COLO829 (cell line): ENCODE results near the gene GPRIN2.
"Not testable (repeated sequence)": the region's sequence is repeated elsewhere in the genome, so short reads cannot be mapped to it uniquely, and the experiment has no call there.

ENCODE experiments used
- DNase-seq: peaks from one replicate; pipeline ENCODE4 v3.0.0; 2012; ENCODE audit warnings: low spot score

GPRIN2 gene

DNA sequence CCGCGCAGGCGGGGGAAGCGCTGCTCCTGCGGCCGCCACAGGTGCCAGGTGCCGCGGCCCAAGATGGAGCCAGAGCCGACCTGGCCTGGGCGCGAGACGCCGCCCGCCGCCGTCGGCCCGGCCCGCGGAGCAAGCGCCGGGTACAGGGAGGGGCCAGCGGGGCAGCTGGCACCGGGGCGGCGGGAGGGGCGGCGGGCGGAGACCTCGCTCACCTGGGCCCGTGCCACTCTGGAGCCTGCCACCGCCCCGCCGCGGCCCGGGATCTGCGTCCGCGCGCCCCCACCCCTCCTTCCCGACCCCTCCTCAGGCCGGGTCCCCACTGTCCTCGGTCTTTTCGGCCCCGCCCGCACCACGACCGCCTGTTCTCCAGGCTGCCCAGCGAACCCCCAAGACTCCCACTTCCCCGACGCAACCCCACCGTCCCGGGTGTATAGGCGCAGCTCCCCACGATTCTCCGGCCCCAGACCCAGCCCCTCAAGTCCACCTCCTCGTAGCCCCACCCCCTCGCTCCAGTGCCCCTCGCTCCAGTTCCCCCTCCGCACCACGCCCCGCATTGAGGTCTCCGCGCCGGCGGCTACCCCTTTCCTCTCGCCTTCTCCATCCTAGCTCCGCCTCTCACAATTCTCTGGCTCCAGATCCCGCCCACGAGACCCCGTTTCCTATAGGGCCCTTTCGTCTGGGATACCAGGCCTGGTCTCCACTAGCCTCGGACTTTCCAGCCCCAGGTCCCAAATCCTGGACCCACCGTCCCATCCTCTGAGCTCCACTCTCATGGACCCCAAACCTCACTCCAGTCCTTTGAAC is at the start of gene GPRIN2:
TSS of gene GPRIN2 (minus strand) at position 144 of the 804 bp plus-strand sequence. CDS start 5,922 bp downstream, outside the sequence.
- DNase-seq, result no peak

DNA sequence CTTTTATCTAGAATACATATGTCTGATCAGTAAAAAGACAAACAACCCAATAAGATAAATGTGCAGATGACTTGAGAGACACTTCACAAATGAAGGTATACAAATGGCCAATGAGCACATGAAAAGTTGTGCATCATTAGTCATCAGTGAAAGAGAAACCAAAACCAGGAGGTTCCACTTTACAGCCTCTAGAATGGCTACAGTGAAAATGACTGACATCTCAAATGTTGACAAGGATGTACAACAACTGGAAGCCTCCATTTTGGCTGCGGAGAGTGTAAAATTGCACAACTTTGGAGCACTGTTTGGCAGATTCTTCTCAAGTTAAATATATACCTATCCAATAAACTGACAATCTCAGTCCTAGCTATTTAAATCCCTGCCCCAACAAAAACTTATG is 44.1 kb upstream of the GPRIN2 start:
- not testable (repeated sequence) for DNase-seq

DNA sequence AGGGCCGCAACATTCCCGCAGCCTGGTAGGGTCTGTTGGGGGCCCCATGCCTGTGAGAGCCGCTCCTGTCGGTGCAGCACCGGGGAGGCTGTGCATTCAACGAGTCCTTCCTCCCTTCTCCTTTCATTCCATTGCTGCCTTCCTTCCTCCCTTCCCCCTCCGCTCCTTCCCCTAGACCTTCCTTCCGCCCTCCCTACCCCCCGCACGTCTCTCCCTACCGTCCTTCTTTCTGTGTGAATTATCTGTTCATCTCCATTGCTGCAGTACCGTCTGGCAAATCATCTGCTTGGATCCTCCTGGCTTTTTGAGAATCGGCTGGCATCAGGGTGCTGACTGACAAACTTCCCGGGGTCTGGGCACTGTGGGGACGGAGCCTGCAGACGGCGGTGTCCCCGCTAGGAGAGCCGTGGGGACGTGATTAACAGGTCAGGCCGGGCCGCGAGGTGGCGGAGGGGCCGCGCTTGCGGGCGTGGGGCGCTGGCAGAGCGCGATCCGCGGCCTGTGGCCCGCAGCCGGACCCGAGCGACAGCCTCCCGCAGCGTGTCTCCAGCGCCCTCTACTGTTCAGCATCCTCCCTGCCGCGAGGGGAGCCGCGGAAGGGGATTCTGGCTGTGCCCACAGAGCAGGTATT is 41.3 kb upstream of the GPRIN2 start:
- DNase-seq, result not testable (repeated sequence)

DNA sequence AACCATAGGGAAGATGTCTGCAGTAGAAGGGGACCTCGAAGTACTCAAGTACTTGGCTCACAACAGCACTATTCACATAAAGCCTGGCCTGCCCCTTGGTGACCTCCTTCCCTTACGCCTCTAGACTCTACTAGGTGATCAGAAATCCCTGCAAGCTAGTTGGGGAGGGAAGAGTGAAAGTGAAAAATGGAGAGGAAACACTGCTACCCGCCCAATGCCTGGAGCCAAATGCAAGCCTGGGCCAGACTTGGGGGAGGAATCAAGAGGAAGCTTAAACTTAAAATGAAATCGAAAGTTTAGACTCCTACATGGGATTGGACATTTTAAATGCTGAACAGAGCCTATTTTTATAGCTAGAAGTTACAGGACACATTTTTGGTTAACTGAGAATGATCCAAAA is 40.1 kb upstream of the GPRIN2 start:
- DNase-seq, result not testable (repeated sequence)

DNA sequence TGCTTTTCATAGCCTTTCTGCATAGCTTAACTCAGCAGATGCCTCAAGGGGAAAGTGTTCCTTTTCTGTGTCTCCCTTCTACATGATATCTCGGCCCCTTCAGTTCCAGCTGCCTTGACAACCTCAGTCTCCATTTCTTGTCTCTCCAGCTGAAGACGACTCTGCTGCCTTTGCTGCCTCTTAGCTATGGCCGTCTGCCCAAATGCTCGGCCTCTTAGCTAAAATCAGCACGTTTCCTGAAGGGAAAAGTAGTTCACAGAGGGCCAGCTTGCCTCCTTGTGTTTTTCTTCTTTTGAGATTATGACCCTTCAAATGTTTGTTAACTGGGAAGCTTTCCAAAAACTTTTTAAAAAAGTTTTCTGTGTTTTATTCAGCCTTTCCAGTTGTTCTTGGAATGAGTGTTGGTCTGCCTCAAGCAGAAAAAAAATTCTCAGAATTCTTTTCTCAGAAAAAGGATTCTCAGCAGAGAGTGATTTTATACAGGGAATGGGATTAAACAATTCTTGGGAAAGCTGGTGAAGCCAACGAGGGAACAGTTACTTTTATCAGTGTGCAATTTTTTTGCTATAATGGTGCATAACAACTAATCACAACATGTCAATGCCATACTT is 38.1 kb upstream of the GPRIN2 start:
- not testable (repeated sequence) for DNase-seq

DNA sequence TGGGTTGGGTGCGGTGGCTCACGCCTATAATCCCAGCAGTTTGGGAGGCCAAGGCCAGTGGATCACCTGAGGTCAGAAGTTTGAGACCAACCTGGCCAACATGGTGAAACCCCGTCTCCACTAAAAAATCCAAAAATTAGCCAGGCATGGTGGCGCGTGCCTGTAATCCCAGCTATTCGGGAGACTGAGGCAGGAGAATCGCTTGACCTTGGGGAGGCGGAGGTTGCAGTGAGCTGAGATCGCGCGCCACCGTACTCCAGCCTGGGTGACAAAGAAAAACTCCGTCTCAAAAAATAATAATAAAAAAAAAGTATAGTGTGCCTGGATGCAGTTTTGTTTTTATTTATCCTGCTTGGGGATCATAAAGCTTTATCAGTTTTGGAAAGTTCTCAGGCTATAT is 36.8 kb upstream of the GPRIN2 start:
- DNase-seq, result not testable (repeated sequence)

DNA sequence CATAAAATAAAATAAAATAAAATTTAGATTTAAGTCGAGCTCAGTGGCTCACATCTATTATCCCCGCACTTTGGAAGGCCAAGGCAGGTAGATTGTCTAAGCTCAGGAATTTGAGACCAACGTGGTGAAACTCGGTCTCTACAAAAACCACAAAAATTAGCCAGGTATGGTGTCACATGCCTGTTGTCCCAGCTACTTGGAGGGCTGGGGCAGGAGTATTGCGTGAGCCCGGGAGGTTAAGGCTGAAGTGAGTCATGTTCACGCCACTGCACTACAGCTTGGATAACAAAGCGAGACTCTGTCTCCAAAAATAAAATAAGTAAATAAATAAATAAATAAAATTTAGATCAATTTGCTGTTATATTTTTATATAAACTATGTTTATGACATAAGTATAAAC is 34.6 kb upstream of the GPRIN2 start:
- DNase-seq, result not testable (repeated sequence)

DNA sequence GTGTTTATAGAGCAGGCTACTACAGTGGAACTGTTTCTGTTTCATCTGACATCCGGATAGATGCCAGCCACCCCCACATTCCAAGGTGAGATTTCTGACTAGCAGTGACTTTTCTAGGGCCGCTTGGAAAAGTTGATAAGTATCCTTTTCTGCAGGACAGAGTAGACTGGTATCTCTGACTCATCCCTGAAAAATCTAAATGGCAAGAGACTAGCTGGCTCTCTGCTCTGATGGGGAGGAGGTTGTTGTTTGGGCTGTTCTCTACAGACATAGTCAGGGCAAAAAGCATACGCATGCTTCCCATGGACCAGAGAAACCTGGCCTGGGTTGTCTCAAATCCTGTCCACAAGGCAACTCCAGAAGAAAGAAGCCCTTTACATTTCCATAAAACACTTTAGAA is 33.1 kb upstream of the GPRIN2 start:
- not testable (repeated sequence) for DNase-seq

DNA sequence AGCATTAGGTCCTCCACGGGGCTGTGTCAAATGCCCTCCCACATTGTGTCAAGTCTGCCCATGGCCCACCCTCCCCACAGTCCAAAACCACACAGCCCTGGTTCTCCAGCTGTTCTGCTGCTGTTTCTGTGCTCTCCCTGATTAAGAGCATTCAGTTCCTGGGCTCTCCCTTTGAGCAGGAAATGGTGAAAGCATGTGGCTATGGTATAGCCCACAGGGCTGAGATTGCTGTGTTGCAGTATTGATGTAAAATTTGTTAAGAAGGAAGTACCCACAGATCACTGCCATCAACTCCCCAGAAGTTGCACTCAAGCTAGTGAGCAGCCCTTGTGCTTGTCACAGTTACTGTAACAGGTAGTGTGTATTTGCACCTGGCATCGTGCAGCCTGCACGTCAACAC is 31.8 kb upstream of the GPRIN2 start:
- DNase-seq, result not testable (repeated sequence)

DNA sequence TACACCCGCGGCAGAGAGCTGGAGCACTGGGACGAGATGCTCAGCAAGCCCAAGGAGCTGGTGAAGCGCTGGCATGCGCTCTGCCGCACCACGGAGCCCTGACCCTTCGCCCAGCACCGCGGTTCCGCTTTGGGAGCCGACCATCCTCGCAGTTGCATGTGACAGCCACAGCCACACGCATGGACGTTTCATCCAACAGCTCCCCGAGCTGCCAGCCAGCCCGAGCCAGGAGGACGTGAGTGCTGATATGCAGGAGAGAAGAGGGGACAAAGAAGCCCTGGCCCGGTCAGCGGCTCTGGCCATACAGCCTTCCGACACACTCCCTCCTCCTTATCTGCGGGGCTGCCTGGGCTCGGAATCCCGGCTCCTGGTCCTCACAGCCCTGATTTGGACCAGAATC is 31.1 kb upstream of the GPRIN2 start:
- not testable (repeated sequence) for DNase-seq

DNA sequence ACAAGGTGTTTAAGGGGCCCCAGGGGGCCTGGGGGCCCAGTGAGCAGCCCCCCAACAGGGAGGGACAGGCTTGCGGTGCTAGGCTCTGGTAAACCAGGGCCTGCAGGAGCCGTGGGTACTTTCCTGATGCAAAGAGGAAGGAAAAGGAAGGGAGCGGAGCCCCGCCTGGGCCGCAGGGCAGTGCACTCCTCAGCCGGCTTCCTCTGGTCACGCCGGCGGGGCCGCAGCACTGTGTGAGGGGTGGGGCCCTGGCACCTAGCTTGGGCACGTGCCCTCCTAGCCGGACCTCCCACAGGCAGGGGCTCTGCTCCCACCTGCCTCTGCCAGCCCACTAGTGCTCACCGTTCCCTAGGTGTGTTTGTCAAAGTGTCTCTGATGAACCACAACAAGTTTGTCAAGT is 28.8 kb upstream of the GPRIN2 start:
- not testable (repeated sequence) for DNase-seq

DNA sequence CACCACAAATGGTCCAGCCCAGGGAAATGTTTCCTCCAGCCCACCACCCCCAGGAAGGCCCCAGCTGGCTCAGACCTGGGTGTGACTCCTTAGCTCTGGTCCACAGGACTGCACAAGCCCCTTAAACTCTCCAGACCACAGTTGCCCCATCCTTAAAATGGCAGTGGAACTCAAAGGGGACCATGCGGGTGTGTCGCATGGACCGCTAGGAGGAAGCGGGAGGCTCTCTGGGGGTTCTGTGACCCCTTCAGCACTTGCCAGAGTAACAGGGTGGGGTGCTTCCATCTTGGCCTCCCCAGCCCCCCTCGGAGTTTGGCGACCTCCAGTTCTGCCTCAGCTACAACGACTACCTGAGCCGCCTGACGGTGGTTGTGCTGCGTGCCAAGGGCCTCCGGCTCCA is 27.7 kb upstream of the GPRIN2 start:
- not testable (repeated sequence) for DNase-seq

DNA sequence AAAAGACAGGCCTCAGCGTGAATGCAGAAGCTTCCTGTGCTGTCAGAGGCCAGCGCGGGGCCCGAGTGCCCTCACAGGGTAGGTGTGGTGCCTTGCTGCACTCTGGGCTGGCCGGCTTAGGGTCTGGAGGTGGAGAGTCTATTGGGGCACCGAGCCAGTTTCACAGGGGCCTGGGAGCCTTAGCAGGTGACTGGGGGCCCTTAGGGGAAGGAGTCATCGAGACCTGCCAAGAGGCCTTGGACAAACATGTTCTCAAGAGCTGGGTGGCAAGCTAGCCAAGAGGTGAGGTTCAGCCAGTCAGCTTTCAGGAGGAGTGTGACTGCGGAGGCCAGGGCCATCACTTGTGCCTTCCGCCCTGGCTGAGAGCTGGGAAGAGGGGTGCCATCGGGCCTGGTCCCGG is 26.1 kb upstream of the GPRIN2 start:
- DNase-seq, result not testable (repeated sequence)

DNA sequence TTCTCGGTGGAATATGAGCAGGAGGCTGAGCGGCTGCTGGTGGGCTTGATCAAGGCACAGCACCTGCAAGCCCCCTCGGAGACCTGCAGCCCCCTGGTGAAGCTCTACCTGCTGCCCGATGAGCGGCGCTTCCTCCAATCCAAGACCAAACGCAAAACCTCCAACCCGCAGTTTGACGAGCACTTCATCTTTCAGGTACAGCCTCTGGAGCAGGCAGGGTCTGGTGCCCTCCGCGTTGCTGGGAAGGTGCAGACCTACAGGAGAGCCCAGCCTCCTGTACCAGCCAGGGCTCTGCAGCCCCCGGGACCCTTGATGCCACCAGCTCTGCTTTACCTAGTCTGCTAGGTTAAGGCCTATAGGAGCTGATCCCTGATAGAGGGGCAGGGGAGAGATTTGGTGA is 25.5 kb upstream of the GPRIN2 start:
- DNase-seq, result not testable (repeated sequence)

DNA sequence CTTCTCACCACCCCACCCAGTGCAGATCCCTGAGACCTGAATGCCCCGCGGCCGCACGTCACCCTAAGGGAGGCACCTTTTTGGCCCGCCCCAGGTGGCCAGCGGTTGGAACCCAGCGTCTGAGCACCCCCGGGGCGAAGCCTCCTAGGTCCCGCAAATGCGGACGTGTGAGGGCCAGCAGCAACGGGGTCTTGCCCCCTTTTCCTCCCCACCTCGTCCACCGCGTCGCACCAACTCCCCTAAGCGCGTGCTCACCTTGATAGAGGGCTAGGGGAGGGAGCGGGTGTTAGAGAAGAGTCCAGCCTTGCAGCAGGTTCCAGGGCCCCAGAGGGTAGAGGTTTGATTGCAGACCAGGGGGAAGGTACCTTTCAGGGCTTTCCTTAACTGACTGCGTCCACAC is 22.9 kb upstream of the GPRIN2 start:
- DNase-seq, result not testable (repeated sequence)

DNA sequence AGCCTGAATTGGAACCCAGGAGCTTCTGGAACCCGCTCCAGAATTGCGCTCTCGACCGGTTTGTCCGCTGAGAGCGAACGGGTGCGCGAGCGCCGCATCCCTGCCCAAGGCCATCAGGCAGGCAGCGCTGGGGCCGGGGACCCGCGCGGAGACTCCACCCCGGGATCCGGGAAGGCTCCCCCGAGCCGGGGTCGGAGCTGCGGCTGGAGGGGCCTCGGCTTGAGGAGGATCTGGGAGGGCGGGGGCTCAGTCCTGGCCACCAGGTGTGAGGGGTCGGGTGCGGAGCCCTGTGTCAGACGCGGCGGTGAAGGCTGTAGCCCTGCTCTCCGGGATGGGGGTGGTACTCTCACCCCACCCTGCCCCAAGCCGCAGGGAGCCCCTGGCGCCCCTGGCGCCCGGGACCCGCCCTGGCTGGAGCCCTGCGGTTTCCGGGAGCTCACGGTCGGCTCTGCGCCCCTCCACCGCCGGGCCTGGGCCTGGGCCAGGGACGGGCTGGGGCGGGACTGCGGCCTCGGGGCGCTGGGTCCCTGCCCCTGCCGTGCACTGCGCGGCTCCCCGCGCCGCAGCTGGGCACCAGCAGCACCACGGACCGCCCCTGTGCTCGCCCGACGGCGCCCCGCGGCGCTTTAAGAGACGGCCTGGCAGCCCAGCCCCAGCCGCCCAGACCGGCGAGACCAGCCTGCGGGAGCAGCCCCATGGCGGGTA is 22.2 kb upstream of the GPRIN2 start, which contains the start of gene SYT15:
TSS of gene SYT15 (plus strand) at position 655 of the 705 bp plus-strand sequence. CDS start at position 696, 41 bp downstream.
- DNase-seq, result not testable (repeated sequence)

DNA sequence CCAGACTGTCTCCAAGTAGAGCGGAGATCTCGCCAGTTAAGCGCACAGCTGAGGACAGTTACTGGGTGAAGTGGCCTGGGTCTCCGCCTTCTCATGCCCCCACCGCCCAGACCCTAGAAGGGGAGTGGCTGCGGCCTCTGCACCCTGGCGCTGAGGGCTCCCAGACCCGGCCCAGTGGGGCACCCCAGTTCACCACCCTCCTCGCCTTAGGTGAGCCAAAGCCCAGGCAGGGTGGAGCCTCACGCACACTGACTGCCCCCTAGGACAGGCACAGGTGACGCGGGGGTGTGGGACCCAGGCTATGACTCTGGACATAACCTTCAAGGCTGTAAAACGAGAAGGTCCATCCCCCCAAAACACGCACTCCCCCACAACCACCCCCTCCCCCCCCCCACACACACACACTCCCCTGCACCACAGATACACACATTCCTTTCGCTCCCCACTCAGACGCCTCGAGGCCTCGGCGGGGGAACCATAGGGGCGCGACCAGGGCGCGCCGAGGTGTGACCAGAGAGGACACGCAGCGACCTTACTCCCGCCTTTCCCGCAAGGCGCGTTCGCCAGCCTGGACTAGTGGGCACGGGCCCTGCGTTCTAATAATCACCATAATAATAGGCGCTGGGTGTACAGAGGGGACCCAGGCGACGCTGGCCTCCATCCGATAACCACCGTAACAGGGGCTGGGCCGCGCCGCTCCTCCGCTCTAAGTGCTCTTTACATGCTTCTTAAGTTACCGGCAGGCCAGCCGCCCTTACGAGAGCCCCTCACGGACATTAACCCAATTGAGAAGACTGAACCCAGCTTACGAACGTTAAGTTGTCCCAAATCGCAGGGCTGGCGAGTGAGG is 21.4 kb upstream of the GPRIN2 start:
- not testable (repeated sequence) for DNase-seq

DNA sequence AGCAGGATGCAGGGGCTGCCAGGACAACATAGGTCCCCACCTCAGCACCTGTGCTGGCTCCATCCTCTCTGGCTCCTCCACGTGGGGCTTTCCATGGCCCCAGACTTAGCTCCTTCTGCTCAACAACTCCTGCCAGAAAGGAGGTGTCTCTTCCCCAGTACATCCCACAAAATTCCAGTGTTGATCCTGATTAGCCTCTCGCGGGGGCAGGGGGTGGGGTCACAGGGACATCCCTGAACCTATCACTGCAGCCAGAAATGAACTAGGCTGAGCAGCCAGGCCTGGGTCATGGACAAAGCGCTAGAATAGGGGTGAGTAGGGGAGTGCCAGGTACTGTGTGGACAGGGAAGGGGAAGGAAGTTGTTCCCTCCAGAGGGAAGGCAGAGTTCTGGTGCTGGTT is 17.4 kb upstream of the GPRIN2 start:
- DNase-seq, result not testable (repeated sequence)

DNA sequence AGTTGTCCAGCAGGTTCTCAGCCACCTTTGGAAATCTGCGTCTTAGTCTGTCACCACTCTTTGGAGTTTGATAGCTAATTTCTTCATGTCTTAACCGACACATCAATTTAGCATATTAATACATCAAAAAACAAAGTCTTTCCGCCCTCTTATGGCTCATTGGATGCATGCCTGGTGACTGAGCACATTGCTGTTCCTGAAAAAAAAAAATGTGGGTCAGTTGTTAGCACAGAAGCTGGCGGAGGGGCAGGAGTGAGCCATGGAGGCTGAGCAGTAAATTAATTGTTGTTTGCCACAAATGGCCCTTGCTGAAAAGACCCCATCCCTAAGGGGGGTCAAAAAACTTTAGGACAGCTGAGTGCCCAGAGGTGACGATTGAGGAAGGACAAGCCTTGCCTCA is 16.9 kb upstream of the GPRIN2 start:
- DNase-seq, result not testable (repeated sequence)

DNA sequence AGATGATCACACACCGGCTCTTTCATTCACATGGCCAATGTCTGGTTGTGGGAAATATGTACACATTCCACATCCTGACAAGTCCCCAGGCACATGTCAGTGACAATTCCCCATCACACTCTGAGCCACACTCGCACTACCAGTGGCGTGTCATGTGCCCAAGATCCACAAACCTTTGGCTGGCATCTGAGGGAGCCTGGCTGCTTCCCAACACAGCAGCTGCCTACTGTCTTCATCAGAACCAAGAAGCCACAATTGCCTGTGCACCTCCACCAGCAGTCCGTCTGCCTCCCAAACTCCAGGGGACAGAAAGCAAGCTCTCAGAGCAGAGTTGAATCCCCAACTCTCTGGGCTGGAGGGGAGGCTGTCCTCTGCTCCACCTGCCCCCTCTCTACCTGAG is 16.3 kb upstream of the GPRIN2 start:
- not testable (repeated sequence) for DNase-seq

DNA sequence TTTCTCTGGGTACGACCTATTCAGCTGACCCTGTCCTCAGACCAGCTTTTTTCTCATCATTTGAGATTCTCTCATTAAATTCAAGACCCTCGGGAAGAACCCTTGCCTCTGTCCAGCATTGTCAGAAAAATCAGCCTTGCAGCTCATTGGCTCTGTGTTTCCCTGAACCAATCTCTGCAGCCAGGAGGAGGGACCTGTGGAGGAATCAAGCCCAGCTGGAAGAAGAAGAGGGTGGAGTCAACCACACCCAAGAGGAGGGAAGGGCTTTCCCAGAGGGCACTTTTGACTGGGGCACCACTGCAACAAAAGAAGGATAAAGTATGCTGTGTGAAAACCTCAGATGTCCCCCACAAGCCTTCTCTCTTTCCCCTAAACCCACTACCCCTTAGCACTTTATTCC is 14.2 kb upstream of the GPRIN2 start:
- DNase-seq, result not testable (repeated sequence)
